ENCODE results near the gene NDUFA8. TPM values are rescaled to one million over a fixed set of nuclear protein-coding genes. Genes with fewer than 3 reads are reported as not detected.

The NDUFA8 gene
- total RNA-seq, 1 donor from 2014 or later = 48.5 TPM

DNA sequence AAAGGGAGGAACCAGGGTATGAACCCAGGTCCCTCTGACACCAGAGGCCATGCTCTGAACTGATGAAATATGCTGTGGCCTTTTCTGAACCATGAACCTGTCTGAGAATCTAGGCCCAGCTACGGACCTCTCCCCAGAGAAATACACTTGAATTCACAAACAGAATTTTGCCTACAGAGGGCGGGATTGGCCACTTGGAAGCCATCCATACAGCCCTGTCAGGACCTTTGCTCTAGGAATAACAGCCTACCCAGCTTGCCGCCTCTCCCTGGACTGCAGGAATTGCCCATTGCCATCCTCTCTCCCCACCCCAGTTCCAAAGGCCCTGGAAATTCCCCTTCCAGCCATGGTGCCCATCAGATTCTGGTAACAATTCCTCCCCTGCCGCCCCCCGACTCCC lies 26.7 kb upstream of the NDUFA8 start:
- Mint-ChIP-seq H3K4me1 (ENCODE audit: unreplicated experiment) (no peaks in the 10 kb centered on the region), H3K4me3 (ENCODE audit: unreplicated experiment) (no peak overlapping the region), H3K9me3 (ENCODE audit: unreplicated experiment) (no peaks in the 10 kb centered on the region), H3K27me3 (ENCODE audit: unreplicated experiment) (peaks cover 33% of the 10 kb centered on the region), H3K36me3 (ENCODE audit: unreplicated experiment) (no peaks in the 10 kb centered on the region), H3K27ac (ENCODE audit: unreplicated experiment) (no peak overlapping the region)
- DNase-seq (ENCODE audit: extremely low spot score, unreplicated experiment) = no peak
- TF ChIP-seq, protein P1, sequence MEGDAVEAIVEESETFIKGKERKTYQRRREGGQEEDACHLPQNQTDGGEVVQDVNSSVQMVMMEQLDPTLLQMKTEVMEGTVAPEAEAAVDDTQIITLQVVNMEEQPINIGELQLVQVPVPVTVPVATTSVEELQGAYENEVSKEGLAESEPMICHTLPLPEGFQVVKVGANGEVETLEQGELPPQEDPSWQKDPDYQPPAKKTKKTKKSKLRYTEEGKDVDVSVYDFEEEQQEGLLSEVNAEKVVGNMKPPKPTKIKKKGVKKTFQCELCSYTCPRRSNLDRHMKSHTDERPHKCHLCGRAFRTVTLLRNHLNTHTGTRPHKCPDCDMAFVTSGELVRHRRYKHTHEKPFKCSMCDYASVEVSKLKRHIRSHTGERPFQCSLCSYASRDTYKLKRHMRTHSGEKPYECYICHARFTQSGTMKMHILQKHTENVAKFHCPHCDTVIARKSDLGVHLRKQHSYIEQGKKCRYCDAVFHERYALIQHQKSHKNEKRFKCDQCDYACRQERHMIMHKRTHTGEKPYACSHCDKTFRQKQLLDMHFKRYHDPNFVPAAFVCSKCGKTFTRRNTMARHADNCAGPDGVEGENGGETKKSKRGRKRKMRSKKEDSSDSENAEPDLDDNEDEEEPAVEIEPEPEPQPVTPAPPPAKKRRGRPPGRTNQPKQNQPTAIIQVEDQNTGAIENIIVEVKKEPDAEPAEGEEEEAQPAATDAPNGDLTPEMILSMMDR (IDR thresholded peaks at IDR 0.05) = no peak

DNA sequence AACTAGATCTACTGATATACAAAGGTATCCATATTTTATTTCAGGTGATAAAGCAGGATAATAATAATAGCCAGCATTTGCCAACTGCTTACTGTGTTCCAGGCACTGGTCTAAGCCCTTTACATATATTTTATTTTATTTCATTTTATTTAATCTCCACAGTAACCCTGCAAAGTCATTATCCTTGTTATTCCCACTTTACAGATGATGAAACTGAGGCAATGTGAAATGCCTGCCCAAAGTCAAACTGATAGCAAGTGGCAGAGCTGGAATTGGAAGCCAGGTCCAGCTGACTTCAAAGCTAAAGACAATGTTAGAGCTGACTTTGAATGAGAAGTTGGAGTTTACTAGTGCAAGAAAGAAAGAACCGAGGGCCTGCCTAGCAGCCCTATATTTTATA lies 25.0 kb upstream of the NDUFA8 start:
- H3K9me3 Mint-ChIP-seq (ENCODE audit: unreplicated experiment) = no peaks in the 10 kb centered on the region
- H3K27ac Mint-ChIP-seq (ENCODE audit: unreplicated experiment) = no peak overlapping the region
- peaks cover 2% of the 10 kb centered on the region for H3K4me1 Mint-ChIP-seq (ENCODE audit: unreplicated experiment)
- TF ChIP-seq, protein P1 (IDR thresholded peaks at IDR 0.05) = no peak
- no peaks in the 10 kb centered on the region for H3K36me3 Mint-ChIP-seq (ENCODE audit: unreplicated experiment)
- H3K27me3 Mint-ChIP-seq (ENCODE audit: unreplicated experiment) = peaks cover 31% of the 10 kb centered on the region
- no peak for DNase-seq (ENCODE audit: extremely low spot score, unreplicated experiment)
- no peak overlapping the region for H3K4me3 Mint-ChIP-seq (ENCODE audit: unreplicated experiment)

DNA sequence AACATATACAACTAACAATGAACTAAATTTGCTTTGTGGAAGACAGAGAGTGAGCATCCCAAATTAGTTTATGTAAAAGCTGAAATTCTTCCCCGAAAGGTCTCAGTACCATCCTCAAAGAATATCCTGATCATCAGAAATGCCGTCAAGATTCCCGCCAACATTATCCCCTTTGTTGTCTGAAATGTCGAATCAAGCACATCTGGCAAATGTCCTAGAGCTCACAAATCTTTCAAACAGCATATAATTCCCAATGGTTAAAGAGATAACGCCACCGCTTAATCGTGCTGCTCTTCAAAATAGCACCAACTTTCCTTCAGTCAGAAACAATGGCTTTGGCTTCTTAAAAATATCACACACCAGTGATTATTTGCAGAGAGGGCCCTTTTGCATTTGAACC lies 23.9 kb upstream of the NDUFA8 start:
- no peaks in the 10 kb centered on the region for H3K36me3 Mint-ChIP-seq (ENCODE audit: unreplicated experiment)
- no peaks in the 10 kb centered on the region for H3K9me3 Mint-ChIP-seq (ENCODE audit: unreplicated experiment)
- H3K4me1 Mint-ChIP-seq (ENCODE audit: unreplicated experiment) = peaks cover 2% of the 10 kb centered on the region
- peaks cover 31% of the 10 kb centered on the region for H3K27me3 Mint-ChIP-seq (ENCODE audit: unreplicated experiment)
- no peak overlapping the region for H3K4me3 Mint-ChIP-seq (ENCODE audit: unreplicated experiment)
- TF ChIP-seq, protein P1 (IDR thresholded peaks at IDR 0.05) = no peak
- H3K27ac Mint-ChIP-seq (ENCODE audit: unreplicated experiment) = no peak overlapping the region
- no peak for DNase-seq (ENCODE audit: extremely low spot score, unreplicated experiment)

DNA sequence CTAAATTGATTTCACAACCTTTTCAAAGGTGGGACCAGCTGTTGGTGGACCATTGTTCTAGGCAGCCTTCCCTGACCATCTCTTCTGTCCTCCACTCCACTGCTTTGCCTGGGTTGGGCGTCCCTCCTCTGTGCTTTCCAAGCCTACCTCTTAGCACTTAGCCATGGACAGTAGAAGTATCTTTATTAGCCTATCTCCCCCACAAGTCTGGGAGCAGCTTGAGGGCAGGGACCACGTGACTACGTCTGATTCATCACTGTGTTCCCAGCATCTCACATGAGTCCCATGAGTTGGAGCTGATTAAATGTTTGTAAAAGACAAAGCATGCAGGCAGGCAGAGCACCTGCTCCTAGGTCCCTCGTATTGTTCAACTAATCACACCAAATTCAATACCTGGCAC lies 21.1 kb upstream of the NDUFA8 start:
- TF ChIP-seq, protein P1 (IDR thresholded peaks at IDR 0.05) = no peak
- Mint-ChIP-seq H3K4me1 (ENCODE audit: unreplicated experiment) (peaks cover 2% of the 10 kb centered on the region), H3K27me3 (ENCODE audit: unreplicated experiment) (peaks cover 43% of the 10 kb centered on the region), H3K9me3 (ENCODE audit: unreplicated experiment) (no peaks in the 10 kb centered on the region), H3K36me3 (ENCODE audit: unreplicated experiment) (no peaks in the 10 kb centered on the region), H3K4me3 (ENCODE audit: unreplicated experiment) (no peak overlapping the region), H3K27ac (ENCODE audit: unreplicated experiment) (no peak overlapping the region)
- no peak for DNase-seq (ENCODE audit: extremely low spot score, unreplicated experiment)

DNA sequence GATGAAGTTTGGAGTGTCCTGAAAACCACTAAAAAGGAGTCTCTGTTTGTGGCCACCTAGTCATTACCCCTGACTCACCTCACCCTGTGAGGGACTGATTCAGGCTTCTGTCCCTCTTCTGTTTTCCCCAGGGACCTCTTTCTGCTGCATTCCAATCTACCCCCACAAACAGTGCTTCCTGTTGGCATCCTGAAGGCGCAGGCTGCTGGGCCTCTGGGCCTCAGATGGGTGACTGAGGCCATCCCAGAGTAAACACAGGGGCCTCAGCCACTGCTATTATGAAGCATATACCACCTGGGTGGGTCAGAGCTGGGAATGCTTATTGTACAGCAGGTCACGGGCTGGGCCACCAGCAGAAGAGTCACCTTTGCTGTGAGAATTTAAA lies 20.1 kb upstream of the NDUFA8 start:
- H3K27ac Mint-ChIP-seq (ENCODE audit: unreplicated experiment) = no peak overlapping the region
- DNase-seq (ENCODE audit: extremely low spot score, unreplicated experiment) = no peak
- peaks cover 48% of the 10 kb centered on the region for H3K27me3 Mint-ChIP-seq (ENCODE audit: unreplicated experiment)
- peaks cover 2% of the 10 kb centered on the region for H3K4me1 Mint-ChIP-seq (ENCODE audit: unreplicated experiment)
- H3K4me3 Mint-ChIP-seq (ENCODE audit: unreplicated experiment) = no peak overlapping the region
- no peaks in the 10 kb centered on the region for H3K9me3 Mint-ChIP-seq (ENCODE audit: unreplicated experiment)
- TF ChIP-seq, protein P1 (IDR thresholded peaks at IDR 0.05) = no peak
- H3K36me3 Mint-ChIP-seq (ENCODE audit: unreplicated experiment) = no peaks in the 10 kb centered on the region

Measured in osteocyte (in vitro differentiated cells).